Fibroblast of lung (primary cell): ENCODE measurements around the gene TASP1.

Experiments
- EZH2 ChIP-seq: IDR thresholded peaks from 2 replicates; pipeline ENCODE4 v1.5.1; 2012; ENCODE audit warnings: low read length, control low read depth, mild to moderate bottlenecking; ENCODE audit errors: missing control alignments
- TF ChIP-seq, protein P1 (sequence below), 2 donors: IDR thresholded peaks in 1 of 2; conservative IDR thresholded peaks in 1 of 2; 1 replicate in 1 of 2; 2 replicates in 1 of 2; pipeline ENCODE4 v1.5.1; 2011 to 2012; ENCODE audit warnings: low read length in 2 of 2, control low read depth in 1 of 2, inconsistent platforms in 1 of 2, low read depth in 1 of 2, mild to moderate bottlenecking in 1 of 2

DNA sequence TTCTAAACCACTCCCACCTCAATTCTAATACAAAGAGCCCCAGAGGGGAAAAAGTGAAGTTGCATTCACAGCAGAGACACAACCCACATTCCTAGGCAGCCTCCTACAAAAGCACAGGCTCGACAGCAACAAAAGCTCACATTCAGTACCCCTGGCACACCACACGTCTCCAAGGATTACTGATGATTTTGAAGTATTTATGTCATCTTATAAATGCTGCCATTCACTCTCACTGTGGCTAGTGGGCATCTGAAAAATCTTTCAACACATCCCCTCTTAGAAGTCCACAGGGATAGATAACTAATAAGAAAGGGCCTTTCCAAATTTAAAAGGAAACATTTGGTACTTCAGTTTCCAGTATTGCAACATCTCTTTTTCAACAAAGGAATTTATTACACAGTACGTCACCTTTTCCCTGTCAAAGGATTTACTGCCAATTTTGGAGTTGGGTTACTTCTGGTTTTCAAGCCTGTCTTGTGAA, 146.7 kb downstream of the TASP1 start:
- TF ChIP-seq, protein P1, sequence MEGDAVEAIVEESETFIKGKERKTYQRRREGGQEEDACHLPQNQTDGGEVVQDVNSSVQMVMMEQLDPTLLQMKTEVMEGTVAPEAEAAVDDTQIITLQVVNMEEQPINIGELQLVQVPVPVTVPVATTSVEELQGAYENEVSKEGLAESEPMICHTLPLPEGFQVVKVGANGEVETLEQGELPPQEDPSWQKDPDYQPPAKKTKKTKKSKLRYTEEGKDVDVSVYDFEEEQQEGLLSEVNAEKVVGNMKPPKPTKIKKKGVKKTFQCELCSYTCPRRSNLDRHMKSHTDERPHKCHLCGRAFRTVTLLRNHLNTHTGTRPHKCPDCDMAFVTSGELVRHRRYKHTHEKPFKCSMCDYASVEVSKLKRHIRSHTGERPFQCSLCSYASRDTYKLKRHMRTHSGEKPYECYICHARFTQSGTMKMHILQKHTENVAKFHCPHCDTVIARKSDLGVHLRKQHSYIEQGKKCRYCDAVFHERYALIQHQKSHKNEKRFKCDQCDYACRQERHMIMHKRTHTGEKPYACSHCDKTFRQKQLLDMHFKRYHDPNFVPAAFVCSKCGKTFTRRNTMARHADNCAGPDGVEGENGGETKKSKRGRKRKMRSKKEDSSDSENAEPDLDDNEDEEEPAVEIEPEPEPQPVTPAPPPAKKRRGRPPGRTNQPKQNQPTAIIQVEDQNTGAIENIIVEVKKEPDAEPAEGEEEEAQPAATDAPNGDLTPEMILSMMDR (conservative IDR thresholded peaks at IDR 0.05 in 1 of 2, IDR thresholded peaks at IDR 0.05 in 1 of 2; ENCODE audit: low read depth in 1 of 2, low read length in 2 of 2) = peak in 1 of 2 donors; percentile 3
- TF ChIP-seq EZH2 = no peak
